HG02840 (cell line): ENCODE data around the gene ATG9B.

Source experiments
- ATAC-seq: cut with Tn5 transposase; IDR thresholded peaks from one replicate; pipeline ENCODE4 v1.9.1; 2021; ENCODE audit warnings: mild to moderate bottlenecking, moderate library complexity, moderate number of reproducible peaks; ENCODE audit not compliant: unreplicated experiment, low FRiP score

ATG9B gene

GRCh38 chr7:151024435-151025056 lies at the start of gene ATG9B:
ATG9B (minus strand) TSS chr7:151024494; CDS start chr7:151024423, 71 bp downstream.
- no peak for ATAC-seq

- no peak for ATAC-seq
Measured at GRCh38 chr7:151073990-151074389, 49.7 kb upstream of the ATG9B start.

GRCh38 chr7:151071032-151071866 lies 47.0 kb upstream of the ATG9B start:
- no peak for ATAC-seq

- no peak for ATAC-seq
Measured at GRCh38 chr7:151070574-151070960, 46.3 kb upstream of the ATG9B start.

GRCh38 chr7:151069841-151070573 lies 45.7 kb upstream of the ATG9B start:
- no peak for ATAC-seq

- ATAC-seq: no peak
Measured at GRCh38 chr7:151068069-151068773, 43.9 kb upstream of the ATG9B start.

GRCh38 chr7:151066273-151066974 lies 42.1 kb upstream of the ATG9B start:
- no peak for ATAC-seq

GRCh38 chr7:151065516-151065915 lies 41.2 kb upstream of the ATG9B start:
- ATAC-seq: no peak

GRCh38 chr7:151064993-151065392 lies 40.7 kb upstream of the ATG9B start:
- ATAC-seq: no peak

- ATAC-seq: no peak
Measured at GRCh38 chr7:151064454-151064853, 40.2 kb upstream of the ATG9B start.

GRCh38 chr7:151063212-151063561 lies 38.9 kb upstream of the ATG9B start:
- ATAC-seq: no peak

GRCh38 chr7:151062399-151063211 lies 38.3 kb upstream of the ATG9B start:
- ATAC-seq: no peak

- no peak for ATAC-seq
Measured at GRCh38 chr7:151062111-151062398, 37.8 kb upstream of the ATG9B start.

GRCh38 chr7:151061213-151062110 lies 37.2 kb upstream of the ATG9B start:
- no peak for ATAC-seq

- ATAC-seq: no peak
Measured at GRCh38 chr7:151060416-151061212, 36.3 kb upstream of the ATG9B start.

GRCh38 chr7:151060113-151060415 lies 35.8 kb upstream of the ATG9B start:
- no peak for ATAC-seq

GRCh38 chr7:151059367-151060112 lies 35.2 kb upstream of the ATG9B start, which contains the start of gene SLC4A2:
SLC4A2 (plus strand) TSS chr7:151059589; CDS start chr7:151061988, 2,399 bp downstream.
- ATAC-seq: peak; percentile 30
